Kidney epithelial cell (primary cell): ENCODE measurements around the gene CLIC6. TPM values are rescaled to one million over a fixed set of nuclear protein-coding genes. Genes with fewer than 3 reads are reported as not detected.

ENCODE experiments used
- DNase-seq: peaks from one replicate; pipeline ENCODE4 v3.0.0-alpha.2; 2010; ENCODE audit warnings: low read depth
- H3K27me3 ChIP-seq: 2 replicates; pipeline ENCODE4 v1.6.0; 2011; ENCODE audit warnings: low read length; ENCODE audit not compliant: control insufficient read depth, insufficient read depth
- H3K36me3 ChIP-seq: 2 replicates; pipeline ENCODE4 v1.5.1; 2011; ENCODE audit warnings: low read length; ENCODE audit not compliant: control insufficient read depth, insufficient read depth
- H3K4me3 ChIP-seq: 2 replicates; pipeline ENCODE4 v1.5.1; 2011; ENCODE audit warnings: low read depth, mild to moderate bottlenecking, control low read depth, low read length
- CTCF ChIP-seq: IDR thresholded peaks from 2 replicates; pipeline ENCODE4 v1.5.1; 2011; ENCODE audit warnings: mild to moderate bottlenecking, moderate library complexity, low read length, control low read depth, inconsistent platforms; ENCODE audit not compliant: insufficient read depth, poor library complexity, severe bottlenecking
- total RNA-seq: library from RNA; depleted of rRNA; stranded (reverse); fragments of >200 nt; gene quantifications from 2 replicates; pipeline ENCODE4 v1.2.3, GENCODE V29; 2015

CLIC6 gene
- total RNA-seq, 1 donor from 2014 or later, result 8.0 TPM

DNA sequence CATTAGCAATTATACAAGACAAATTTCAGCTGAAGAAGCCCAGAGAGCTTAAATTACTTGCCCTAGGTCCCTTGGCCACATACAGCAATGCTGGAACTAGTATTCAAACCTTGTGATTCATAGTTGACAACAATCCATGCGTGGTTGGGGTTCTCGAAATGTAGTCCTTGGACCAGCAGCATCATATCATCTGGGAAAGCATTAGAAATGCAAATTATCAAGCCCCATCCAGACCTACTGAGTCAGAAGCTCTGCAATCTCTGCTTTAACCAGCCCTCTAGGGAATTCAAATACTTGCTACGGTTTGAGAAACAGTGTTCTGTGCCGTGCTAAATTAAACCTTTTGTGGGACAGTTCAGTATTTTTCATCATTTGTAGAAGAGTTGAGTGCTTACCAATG lies 65.1 kb downstream of the CLIC6 start:
- Histone ChIP-seq H3K4me3 (no peak overlapping the region), H3K36me3 (no peaks in the 10 kb centered on the region), H3K27me3 (no peaks in the 10 kb centered on the region)
- no peak for DNase-seq
- no peak for TF ChIP-seq CTCF

DNA sequence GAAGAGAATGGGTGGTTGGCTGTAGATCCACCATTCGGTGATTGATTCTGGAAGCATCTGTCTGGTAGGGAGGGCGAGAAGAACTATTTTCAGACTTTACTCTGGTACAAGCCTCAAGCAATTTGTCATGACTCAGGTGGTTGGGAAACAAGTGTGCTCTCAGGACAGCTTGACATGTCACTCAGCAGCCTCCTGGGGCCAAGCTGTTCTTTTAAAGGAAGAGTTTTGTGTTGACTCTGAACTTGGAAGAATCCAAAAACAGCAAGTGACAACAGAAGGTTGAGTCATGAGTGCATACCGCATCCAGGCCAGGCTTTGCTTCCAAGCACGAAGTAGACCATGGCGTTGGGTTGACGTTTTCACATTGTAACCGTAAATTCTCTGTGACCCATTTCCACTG lies 65.9 kb downstream of the CLIC6 start:
- TF ChIP-seq CTCF, result no peak
- no peak for DNase-seq
- H3K27me3 ChIP-seq, result no peaks in the 10 kb centered on the region
- no peaks in the 10 kb centered on the region for H3K36me3 ChIP-seq
- no peak overlapping the region for H3K4me3 ChIP-seq

DNA sequence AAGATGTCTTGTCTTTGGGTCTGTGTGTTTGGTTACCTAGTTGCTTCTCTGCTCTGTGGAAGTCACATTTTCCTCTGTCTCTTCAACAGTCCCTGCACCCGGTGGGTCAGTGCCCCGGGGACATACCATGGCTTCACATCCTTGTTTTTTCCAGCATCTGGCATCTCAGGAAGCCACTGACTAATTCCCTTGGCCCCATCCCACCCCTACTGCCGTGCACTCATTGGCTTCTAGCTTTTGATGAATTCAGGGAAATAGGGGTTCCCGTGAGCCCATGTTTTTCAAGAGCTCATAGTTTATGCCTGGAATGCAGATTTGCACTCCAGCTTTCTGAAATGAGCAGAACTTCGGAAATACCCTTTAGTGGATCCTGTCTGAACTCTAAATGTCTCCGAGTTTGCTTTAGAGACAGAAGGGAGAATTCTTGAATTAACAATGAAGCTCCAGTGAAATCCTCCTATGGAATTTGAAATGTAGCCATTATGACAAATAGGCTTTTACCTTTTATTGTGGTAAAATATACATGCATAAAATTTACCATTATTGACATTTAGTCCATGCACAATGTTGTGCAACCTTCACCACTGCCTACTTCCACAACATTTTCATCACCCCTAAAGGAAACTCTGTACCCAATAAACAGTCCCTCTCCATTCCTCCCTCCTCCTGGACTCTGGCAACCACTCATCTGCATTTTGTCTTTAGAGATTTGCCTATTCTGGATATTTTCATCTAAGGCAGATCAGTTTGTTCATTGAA lies 67.5 kb downstream of the CLIC6 start:
- Histone ChIP-seq H3K36me3 (no peaks in the 10 kb centered on the region), H3K27me3 (no peaks in the 10 kb centered on the region), H3K4me3 (no peak overlapping the region)
- TF ChIP-seq CTCF, result no peak
- no peak for DNase-seq

GRCh38 chr21:34737115-34737514 lies 68.3 kb downstream of the CLIC6 start:
- no peak for TF ChIP-seq CTCF
- no peak for DNase-seq
- H3K36me3 ChIP-seq, result no peaks in the 10 kb centered on the region
- H3K27me3 ChIP-seq, result no peaks in the 10 kb centered on the region
- H3K4me3 ChIP-seq, result no peak overlapping the region

GRCh38 chr21:34740198-34740597 lies 71.4 kb downstream of the CLIC6 start:
- no peak for TF ChIP-seq CTCF
- no peaks in the 10 kb centered on the region for H3K36me3 ChIP-seq
- no peak for DNase-seq
- H3K4me3 ChIP-seq, result no peak overlapping the region
- no peaks in the 10 kb centered on the region for H3K27me3 ChIP-seq

GRCh38 chr21:34743285-34743684 lies 74.5 kb downstream of the CLIC6 start:
- H3K36me3 ChIP-seq, result no peaks in the 10 kb centered on the region
- TF ChIP-seq CTCF, result no peak
- no peak overlapping the region for H3K4me3 ChIP-seq
- no peak for DNase-seq
- no peaks in the 10 kb centered on the region for H3K27me3 ChIP-seq
